Loucy (cell line): Measurements from ENCODE around the gene HMCN1.

Experiments
- H2AFZ ChIP-seq: fragments of 200-600 bp; sonication (generic); 2 replicates; pipeline ENCODE4 v1.6.0; 2016; ENCODE audit warnings: antibody characterized with exemption, mild to moderate bottlenecking, low read length, moderate library complexity
- H3F3A ChIP-seq: fragments of 200-600 bp; 2 replicates; pipeline ENCODE4 v1.6.0; 2016; ENCODE audit warnings: antibody characterized with exemption, low read depth, mild to moderate bottlenecking
- H3K27me3 ChIP-seq: fragments of 200-600 bp; sonication (generic); 2 replicates; pipeline ENCODE4 v1.6.1; 2014; ENCODE audit warnings: low read length, mild to moderate bottlenecking; ENCODE audit not compliant: insufficient read depth, poor library complexity, severe bottlenecking
- H3K36me3 ChIP-seq: fragments of 200-600 bp; sonication (generic); 2 replicates; pipeline ENCODE4 v1.6.1; 2016; ENCODE audit warnings: low read length; ENCODE audit not compliant: insufficient read depth
- H3K4me1 ChIP-seq: fragments of 200-600 bp; sonication (generic); 2 replicates; pipeline ENCODE4 v1.5.1; 2014; ENCODE audit warnings: low read length, mild to moderate bottlenecking; ENCODE audit not compliant: insufficient read depth, poor library complexity, severe bottlenecking
- H3K4me2 ChIP-seq: fragments of 200-600 bp; sonication (generic); 2 replicates; pipeline ENCODE4 v1.6.0; 2014; ENCODE audit warnings: antibody characterized with exemption, low read length, low read depth, mild to moderate bottlenecking; ENCODE audit not compliant: poor library complexity, severe bottlenecking
- H3K4me3 ChIP-seq: fragments of 200-600 bp; sonication (generic); 2 replicates; pipeline ENCODE4 v1.5.1; 2014; ENCODE audit warnings: low read length, mild to moderate bottlenecking, mixed read lengths; ENCODE audit not compliant: poor library complexity, severe bottlenecking
- H3K79me2 ChIP-seq: fragments of 200-600 bp; sonication (generic); 2 replicates; pipeline ENCODE4 v1.6.1; 2014; ENCODE audit warnings: low read length; ENCODE audit not compliant: insufficient read depth
- H3K9ac ChIP-seq: fragments of 200-600 bp; sonication (generic); 2 replicates; pipeline ENCODE4 v1.6.0; 2014; ENCODE audit warnings: mild to moderate bottlenecking, low read depth, low read length, moderate library complexity; ENCODE audit not compliant: poor library complexity, severe bottlenecking
- H3K9me2 ChIP-seq: fragments of 200-600 bp; sonication (generic); replicated peaks from 2 replicates; pipeline ENCODE4 v1.6.1; 2016; ENCODE audit warnings: low read depth, low read length, mixed read lengths
- H3K9me3 ChIP-seq: fragments of 200-600 bp; sonication (generic); 2 replicates; pipeline ENCODE4 v1.6.1; 2014; ENCODE audit warnings: mild to moderate bottlenecking, antibody characterized with exemption, low read length, low read depth; ENCODE audit not compliant: insufficient read depth
- H4K20me1 ChIP-seq: fragments of 200-600 bp; sonication (generic); 2 replicates; pipeline ENCODE4 v1.6.0; 2014; ENCODE audit warnings: antibody characterized with exemption, low read length, mild to moderate bottlenecking; ENCODE audit not compliant: insufficient read depth, poor library complexity, severe bottlenecking
- EZH2phosphoT487 ChIP-seq: fragments of 200-600 bp; IDR thresholded peaks from 2 replicates; pipeline ENCODE4 v1.6.1; 2018; ENCODE audit warnings: antibody characterized with exemption, mild to moderate bottlenecking, moderate library complexity, borderline replicate concordance
- TF ChIP-seq, protein P1 (sequence below): fragments of 200-600 bp; sonication (generic); conservative IDR thresholded peaks from 2 replicates; pipeline ENCODE4 v1.5.1; 2014; ENCODE audit warnings: mild to moderate bottlenecking, antibody characterized with exemption, low read length

HMCN1 gene

GRCh38 chr1:186086583-186086982 lies 352.4 kb downstream of the HMCN1 start:
- Histone ChIP-seq H3K9ac (no peak overlapping the region), H3K4me2 (no peak overlapping the region), H3K79me2 (no peaks in the 10 kb centered on the region), H2AFZ (no peak overlapping the region), H3K36me3 (no peaks in the 10 kb centered on the region), H4K20me1 (no peaks in the 10 kb centered on the region), H3K4me1 (peaks cover 4% of the 10 kb centered on the region), H3K9me2 (no peaks in the 10 kb centered on the region), H3F3A (no peaks in the 10 kb centered on the region), H3K27me3 (no peaks in the 10 kb centered on the region), H3K9me3 (no peaks in the 10 kb centered on the region), H3K4me3 (no peak overlapping the region)
- TF ChIP-seq EZH2phosphoT487 = no peak
- TF ChIP-seq, protein P1, sequence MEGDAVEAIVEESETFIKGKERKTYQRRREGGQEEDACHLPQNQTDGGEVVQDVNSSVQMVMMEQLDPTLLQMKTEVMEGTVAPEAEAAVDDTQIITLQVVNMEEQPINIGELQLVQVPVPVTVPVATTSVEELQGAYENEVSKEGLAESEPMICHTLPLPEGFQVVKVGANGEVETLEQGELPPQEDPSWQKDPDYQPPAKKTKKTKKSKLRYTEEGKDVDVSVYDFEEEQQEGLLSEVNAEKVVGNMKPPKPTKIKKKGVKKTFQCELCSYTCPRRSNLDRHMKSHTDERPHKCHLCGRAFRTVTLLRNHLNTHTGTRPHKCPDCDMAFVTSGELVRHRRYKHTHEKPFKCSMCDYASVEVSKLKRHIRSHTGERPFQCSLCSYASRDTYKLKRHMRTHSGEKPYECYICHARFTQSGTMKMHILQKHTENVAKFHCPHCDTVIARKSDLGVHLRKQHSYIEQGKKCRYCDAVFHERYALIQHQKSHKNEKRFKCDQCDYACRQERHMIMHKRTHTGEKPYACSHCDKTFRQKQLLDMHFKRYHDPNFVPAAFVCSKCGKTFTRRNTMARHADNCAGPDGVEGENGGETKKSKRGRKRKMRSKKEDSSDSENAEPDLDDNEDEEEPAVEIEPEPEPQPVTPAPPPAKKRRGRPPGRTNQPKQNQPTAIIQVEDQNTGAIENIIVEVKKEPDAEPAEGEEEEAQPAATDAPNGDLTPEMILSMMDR = no peak

GRCh38 chr1:186089940-186090339 lies 355.7 kb downstream of the HMCN1 start:
- H3K4me3 ChIP-seq = no peak overlapping the region
- no peak for TF ChIP-seq EZH2phosphoT487
- TF ChIP-seq, protein P1 = no peak
- H3K9me2 ChIP-seq = no peaks in the 10 kb centered on the region
- H2AFZ ChIP-seq = no peak overlapping the region
- no peak overlapping the region for H3K9ac ChIP-seq
- no peaks in the 10 kb centered on the region for H3K27me3 ChIP-seq
- H3K4me1 ChIP-seq = no peaks in the 10 kb centered on the region
- no peaks in the 10 kb centered on the region for H3K36me3 ChIP-seq
- H3K79me2 ChIP-seq = no peaks in the 10 kb centered on the region
- no peaks in the 10 kb centered on the region for H4K20me1 ChIP-seq
- no peaks in the 10 kb centered on the region for H3F3A ChIP-seq
- no peak overlapping the region for H3K4me2 ChIP-seq
- no peaks in the 10 kb centered on the region for H3K9me3 ChIP-seq

DNA sequence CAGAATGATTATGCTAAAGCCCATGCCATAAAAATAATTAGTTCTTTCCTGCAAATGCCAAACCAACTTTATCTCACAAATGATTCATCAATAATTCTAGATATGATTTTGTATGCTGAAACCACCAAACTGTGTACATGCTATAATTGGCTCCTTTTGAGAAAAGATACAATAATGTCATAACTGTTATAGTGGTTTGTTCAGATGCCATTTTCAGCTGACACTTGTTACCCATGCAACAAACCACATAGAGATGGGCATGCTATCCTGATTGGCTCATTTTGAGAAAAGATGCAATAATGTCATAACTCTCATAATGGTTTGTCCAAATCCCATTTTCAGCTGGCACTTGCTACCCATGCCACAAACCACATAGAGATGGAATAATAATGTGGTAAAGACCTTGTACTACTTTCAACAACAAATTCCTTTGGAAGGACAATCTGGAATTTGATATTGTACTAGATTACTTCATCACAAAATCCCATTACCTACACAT lies 357.1 kb downstream of the HMCN1 start:
- TF ChIP-seq EZH2phosphoT487 = no peak
- TF ChIP-seq, protein P1 = no peak
- H3F3A ChIP-seq = no peaks in the 10 kb centered on the region
- H3K4me3 ChIP-seq = no peak overlapping the region
- H2AFZ ChIP-seq = no peak overlapping the region
- no peaks in the 10 kb centered on the region for H3K79me2 ChIP-seq
- no peaks in the 10 kb centered on the region for H3K4me1 ChIP-seq
- no peaks in the 10 kb centered on the region for H3K9me3 ChIP-seq
- no peak overlapping the region for H3K4me2 ChIP-seq
- H3K9ac ChIP-seq = no peak overlapping the region
- H4K20me1 ChIP-seq = no peaks in the 10 kb centered on the region
- no peaks in the 10 kb centered on the region for H3K27me3 ChIP-seq
- no peaks in the 10 kb centered on the region for H3K36me3 ChIP-seq
- no peaks in the 10 kb centered on the region for H3K9me2 ChIP-seq
